ENCODE results near the gene NAP1L1.

The NAP1L1 gene

DNA sequence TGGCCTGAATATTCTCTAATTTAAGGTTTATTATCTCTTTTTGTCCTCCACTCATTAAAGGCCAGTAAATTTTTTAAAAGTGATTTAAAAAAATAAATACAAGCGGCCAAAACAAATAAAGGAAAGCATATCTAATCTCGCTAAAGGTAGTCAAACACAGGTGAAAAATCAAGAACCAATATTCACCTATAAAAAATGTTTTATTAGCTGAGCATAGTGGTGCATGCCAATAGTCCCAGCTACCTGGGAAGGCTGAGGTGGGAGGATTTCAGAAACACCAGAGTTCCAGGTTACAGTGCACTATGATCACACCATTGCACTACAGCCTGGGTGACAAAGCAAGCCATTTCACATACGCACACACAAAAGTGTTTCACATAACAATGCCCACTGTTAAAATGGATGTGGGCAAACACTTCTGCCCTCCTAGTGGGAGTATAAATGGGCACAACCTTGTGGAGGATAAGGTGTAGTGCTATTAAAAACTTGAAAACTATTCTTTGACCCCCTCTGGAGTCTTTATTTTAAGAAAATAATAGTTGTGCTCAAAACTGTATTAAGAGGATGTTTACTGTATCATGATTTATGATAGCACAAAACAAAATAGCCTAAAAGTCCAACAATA, 32.7 kb upstream of the NAP1L1 start:
- DNase-seq (ENCODE audit: low read depth) = no peak
- no peak for TF ChIP-seq CTCF (conservative IDR thresholded peaks at IDR 0.05; ENCODE audit: control insufficient read depth, insufficient read depth, low read depth, low read length)
- no peak overlapping the region for H3K4me3 ChIP-seq (ENCODE audit: control insufficient read depth, low read depth, low read length)

DNA sequence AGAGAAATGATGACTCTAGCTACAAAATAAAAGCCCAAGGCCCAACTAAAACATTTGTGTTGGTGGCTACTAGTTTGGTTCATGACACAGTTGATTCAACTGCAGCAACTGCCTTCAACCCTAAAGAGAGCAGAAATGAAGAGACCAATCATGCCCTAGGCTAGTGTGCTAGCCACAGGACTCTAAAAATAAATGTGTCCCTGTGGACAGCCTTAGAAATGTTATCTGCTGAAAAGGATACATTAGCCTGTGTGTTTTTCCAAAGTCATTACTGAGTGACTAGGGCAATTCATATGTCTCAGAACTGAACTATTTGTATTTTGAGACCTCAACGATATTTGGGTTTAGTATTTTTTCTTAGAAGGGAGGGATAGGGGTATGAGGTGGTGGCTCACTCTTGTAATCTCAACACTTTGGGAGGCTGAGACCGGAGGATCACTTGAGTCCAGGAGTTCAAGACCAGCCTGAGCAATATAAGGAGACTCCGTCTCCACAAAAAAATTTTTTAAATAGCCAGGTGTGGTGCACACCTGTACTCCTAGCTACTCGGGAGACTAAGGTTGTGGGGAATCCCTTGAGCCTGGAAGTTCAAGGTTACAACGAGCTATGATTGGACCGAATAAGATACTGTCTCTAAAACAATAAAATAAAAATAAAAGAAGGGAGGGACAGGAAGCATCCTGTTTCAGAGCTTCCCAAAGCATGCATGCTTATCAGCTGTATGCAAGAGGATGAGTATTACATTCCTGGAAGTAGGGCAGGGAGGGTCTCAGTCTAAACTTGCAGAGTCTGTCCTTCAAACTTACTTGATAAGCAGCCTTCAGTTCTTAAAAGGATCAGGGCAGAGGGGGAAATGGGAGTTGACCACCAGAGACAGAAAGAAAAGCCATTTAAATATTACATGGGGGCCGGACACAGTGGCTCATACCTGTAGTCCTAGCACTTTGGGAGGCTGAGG, 29.6 kb upstream of the NAP1L1 start:
- TF ChIP-seq CTCF (conservative IDR thresholded peaks at IDR 0.05; ENCODE audit: control insufficient read depth, insufficient read depth, low read depth, low read length) = no peak

DNA sequence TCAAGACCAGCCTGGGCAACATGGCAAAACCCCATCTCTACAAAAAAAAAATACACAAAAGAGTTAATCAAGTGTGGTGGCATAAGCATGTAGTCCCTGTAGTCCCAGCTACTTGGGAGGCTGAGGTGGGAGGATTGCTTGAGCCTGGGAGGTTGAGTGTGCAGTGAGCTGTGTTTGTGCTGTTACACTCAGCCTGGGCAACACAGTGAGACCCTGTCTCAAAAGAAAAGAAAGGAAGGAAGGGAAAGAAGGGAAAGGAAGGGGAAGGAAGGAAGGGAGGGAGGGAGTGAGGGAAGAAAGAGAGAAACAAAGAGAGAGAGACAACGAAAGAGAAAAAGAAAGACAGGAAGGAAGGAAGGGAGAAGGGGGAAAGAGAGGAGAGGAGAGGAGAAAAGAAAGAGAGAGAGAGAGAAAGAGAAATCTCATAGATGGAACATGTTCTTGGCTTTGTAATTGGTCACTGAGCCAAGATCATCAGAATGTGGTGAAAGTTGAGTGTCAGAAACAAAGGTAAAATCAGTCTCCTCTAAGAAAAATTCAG, 26.8 kb upstream of the NAP1L1 start:
- no peak overlapping the region for H3K4me3 ChIP-seq (ENCODE audit: control insufficient read depth, low read depth, low read length)
- TF ChIP-seq CTCF (conservative IDR thresholded peaks at IDR 0.05; ENCODE audit: control insufficient read depth, insufficient read depth, low read depth, low read length) = no peak
- no peak for DNase-seq (ENCODE audit: low read depth)

More for the DNA sequence above, 29.6 kb upstream of the NAP1L1 start:
- H3K4me3 ChIP-seq (ENCODE audit: control insufficient read depth, low read depth, low read length) = no peak overlapping the region
- no peak for DNase-seq (ENCODE audit: low read depth)

- DNase-seq (ENCODE audit: low read depth) = no peak
- no peak overlapping the region for H3K4me3 ChIP-seq (ENCODE audit: control insufficient read depth, low read depth, low read length)
- TF ChIP-seq CTCF (conservative IDR thresholded peaks at IDR 0.05; ENCODE audit: control insufficient read depth, insufficient read depth, low read depth, low read length) = no peak
These were observed 25.4 kb upstream of the NAP1L1 start for GRCh38 chr12:76109879-76110278.

DNA sequence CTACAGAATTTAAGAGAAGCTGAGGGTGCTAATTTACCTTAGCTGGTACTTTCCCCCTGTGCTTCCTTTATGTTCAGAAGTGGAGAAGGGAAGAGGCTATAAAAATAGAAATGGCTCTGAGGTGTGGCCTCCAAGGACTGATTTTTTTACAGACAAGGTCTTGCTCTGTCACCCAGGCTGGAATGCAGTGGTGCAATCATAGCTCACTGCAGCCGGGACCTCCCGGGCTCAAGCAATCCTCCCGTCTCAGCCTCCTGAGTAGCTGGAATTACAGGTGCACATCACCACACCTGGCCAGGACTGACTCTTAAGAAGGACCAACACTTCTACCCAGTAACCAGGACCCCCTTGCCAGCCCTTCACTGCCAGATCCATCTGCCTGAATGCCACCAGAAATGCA, 23.9 kb upstream of the NAP1L1 start:
- no peak overlapping the region for H3K4me3 ChIP-seq (ENCODE audit: control insufficient read depth, low read depth, low read length)
- no peak for TF ChIP-seq CTCF (conservative IDR thresholded peaks at IDR 0.05; ENCODE audit: control insufficient read depth, insufficient read depth, low read depth, low read length)
- no peak for DNase-seq (ENCODE audit: low read depth)

DNA sequence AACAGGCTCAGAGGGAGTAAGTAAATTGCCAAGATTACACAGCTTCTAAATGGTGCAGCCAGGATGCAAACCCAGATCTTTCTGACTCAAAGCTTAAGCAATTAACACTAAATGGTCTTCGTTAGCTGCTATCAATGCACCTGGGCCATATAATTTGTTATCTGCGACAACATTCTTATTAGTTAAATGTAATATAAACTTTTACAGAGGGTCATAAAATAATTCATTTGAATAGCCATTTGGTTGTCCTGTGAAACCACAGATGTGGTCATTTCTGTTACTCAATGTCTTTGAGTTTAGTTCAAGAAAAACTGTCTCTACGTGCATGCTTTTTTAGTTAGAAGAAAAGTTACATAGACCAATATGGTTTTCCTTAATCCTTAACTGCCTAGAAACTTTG, 22.1 kb upstream of the NAP1L1 start:
- no peak overlapping the region for H3K4me3 ChIP-seq (ENCODE audit: control insufficient read depth, low read depth, low read length)
- DNase-seq (ENCODE audit: low read depth) = peak; percentile 33
- no peak for TF ChIP-seq CTCF (conservative IDR thresholded peaks at IDR 0.05; ENCODE audit: control insufficient read depth, insufficient read depth, low read depth, low read length)

Measured in fibroblast of mammary gland (primary cell).